Measurements from ENCODE around the gene SEPTIN2.

The SEPTIN2 gene

DNA sequence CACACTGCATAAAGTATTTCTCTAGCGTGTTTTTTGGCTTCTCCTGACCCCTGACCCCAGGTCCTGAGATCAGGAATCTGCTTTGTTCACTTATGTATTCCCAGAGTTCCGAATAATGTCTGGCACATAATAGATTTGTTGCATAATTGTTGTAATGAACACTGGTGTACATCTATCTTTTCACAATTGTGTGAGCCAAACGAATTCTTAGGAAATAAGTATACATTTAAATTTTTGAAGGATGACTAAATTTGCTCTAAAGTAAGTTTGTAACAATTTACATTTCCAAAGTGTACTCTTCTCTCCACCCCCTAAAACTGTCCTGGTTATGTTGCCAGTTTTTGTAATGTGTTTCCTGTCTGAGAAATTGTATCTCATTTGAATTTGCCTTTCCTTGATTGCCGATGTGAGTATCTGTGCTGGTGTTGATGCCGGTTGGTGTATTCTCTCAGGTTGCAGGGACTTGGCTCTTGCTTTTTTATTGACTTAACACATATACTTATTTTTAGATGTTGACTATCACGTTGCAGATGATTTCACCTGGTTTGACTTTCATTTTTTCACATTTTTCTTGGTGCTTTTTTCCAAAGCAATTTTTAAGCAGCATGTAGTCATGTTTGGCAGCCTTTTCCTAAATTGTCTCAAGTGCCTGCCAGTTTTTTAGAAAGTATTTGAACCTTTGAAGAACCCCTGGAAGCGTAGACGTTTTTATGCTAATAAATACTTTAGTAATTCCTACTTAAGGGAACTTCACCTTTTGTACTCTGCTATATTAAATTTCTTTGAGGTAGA is 24.3 kb downstream of the SEPTIN2 start:
- POLR2A ChIA-PET, result no interaction called here
- no peak for DNase-seq (ENCODE audit: extremely low spot score)
- CTCF ChIA-PET, result no interaction called here
- TF ChIP-seq LEF1 (IDR thresholded peaks at IDR 0.05; ENCODE audit: borderline replicate concordance) (no peak), L3MBTL2 (conservative IDR thresholded peaks at IDR 0.05) (no peak), ARNT (IDR thresholded peaks at IDR 0.05) (no peak)

DNA sequence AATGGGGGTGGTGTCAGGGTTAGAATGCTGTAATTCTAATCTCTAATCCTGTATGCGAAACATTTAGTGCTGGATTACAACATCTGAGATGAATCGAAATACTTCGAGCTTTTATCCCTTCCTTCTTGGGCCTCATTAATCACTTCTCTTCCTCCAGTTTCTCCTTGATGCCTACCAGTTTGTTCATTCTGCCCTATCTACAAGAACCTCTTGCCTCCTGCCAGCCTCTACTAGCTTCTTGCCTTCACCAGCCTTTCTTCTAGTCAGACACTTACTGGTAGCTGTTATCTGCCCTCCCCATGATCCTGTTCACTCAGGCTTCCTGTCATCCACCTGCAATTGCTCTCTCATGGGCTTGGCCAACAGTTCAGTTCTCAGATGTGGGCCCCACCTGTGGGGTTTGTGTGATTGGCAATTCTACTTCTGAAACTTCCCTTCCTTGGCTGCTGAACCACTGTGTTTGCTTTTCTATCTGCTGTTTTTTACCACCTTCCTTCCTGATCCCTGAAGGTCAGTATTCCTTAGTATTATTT is 25.0 kb downstream of the SEPTIN2 start:
- POLR2A ChIA-PET, result no interaction called here
- DNase-seq (ENCODE audit: extremely low spot score), result no peak
- no peak for TF ChIP-seq L3MBTL2 (conservative IDR thresholded peaks at IDR 0.05)
- no peak for TF ChIP-seq ELF4 (IDR thresholded peaks at IDR 0.05)
- no peak for TF ChIP-seq ARNT (IDR thresholded peaks at IDR 0.05)
- no peak for TF ChIP-seq NFRKB (IDR thresholded peaks at IDR 0.05)
- TF ChIP-seq HDGF (IDR thresholded peaks at IDR 0.05; ENCODE audit: borderline replicate concordance), result no peak
- TF ChIP-seq FOXK2 (IDR thresholded peaks at IDR 0.05), result no peak
- no peak for TF ChIP-seq BHLHE40 (IDR thresholded peaks at IDR 0.05; ENCODE audit: borderline replicate concordance)
- no peak for TF ChIP-seq ZNF384 (IDR thresholded peaks at IDR 0.05)
- no peak for TF ChIP-seq LEF1 (IDR thresholded peaks at IDR 0.05; ENCODE audit: borderline replicate concordance)
- no peak for TF ChIP-seq FOXA1 (IDR thresholded peaks at IDR 0.05)
- TF ChIP-seq SP1 (IDR thresholded peaks at IDR 0.05), result no peak
- TF ChIP-seq TARDBP (IDR thresholded peaks at IDR 0.05), result no peak
- CTCF ChIA-PET, result no interaction called here

DNA sequence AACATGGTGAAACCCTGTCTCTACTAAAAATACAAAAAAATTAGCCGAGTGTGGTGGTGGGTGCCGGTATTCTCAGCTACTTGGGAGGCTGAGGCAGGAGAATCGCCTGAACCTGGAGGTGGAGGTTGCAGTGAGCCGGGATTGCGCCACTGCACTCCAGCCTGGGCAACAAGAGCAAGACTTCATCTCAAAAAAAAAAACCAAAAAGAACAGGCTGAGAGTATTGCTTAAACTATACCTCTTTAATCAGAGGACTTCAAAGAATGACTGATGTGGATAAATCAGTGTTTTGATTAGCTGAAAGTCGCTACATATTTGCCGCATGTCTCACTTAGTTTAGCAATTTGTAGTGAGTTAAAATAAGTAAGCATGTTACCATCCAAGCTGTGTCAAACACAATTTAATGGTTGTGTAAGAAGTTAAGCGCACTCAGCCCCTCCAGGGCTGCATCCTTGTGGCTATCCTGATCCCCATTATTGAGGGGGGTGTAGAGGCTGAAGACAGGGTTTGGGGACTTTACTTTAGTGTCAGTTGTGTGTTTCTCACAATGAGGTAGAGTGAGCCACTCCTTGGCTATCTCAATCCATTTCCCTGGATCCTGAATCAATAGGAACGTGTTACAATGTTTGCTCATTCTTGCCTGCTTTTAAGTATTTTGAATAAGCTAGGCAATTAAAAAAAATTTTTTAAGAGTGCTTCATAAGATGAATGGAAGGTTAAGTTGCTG is 29.4 kb downstream of the SEPTIN2 start:
- no peak for DNase-seq (ENCODE audit: extremely low spot score)
- ChIA-PET POLR2A (no interaction called here), CTCF (no interaction called here)
- no peak for TF ChIP-seq NFRKB (IDR thresholded peaks at IDR 0.05)
- TF ChIP-seq SUZ12 (IDR thresholded peaks at IDR 0.05), result no peak
- TF ChIP-seq FOXA1 (IDR thresholded peaks at IDR 0.05), result no peak
- no peak for TF ChIP-seq SP1 (IDR thresholded peaks at IDR 0.05)
- TF ChIP-seq BHLHE40 (IDR thresholded peaks at IDR 0.05; ENCODE audit: borderline replicate concordance), result no peak
- no peak for TF ChIP-seq FOXK2 (IDR thresholded peaks at IDR 0.05)
- no peak for TF ChIP-seq LEF1 (IDR thresholded peaks at IDR 0.05; ENCODE audit: borderline replicate concordance)
- no peak for TF ChIP-seq HDGF (IDR thresholded peaks at IDR 0.05; ENCODE audit: borderline replicate concordance)
- no peak for TF ChIP-seq ARNT (IDR thresholded peaks at IDR 0.05)
- TF ChIP-seq CTBP1 (IDR thresholded peaks at IDR 0.05; ENCODE audit: borderline replicate concordance), result no peak
- TF ChIP-seq L3MBTL2 (conservative IDR thresholded peaks at IDR 0.05), result no peak
- no peak for TF ChIP-seq ZNF384 (IDR thresholded peaks at IDR 0.05)
- no peak for TF ChIP-seq FOXM1 (IDR thresholded peaks at IDR 0.05; ENCODE audit: borderline replicate concordance)
- TF ChIP-seq TARDBP (IDR thresholded peaks at IDR 0.05), result no peak
- TF ChIP-seq, protein P1, sequence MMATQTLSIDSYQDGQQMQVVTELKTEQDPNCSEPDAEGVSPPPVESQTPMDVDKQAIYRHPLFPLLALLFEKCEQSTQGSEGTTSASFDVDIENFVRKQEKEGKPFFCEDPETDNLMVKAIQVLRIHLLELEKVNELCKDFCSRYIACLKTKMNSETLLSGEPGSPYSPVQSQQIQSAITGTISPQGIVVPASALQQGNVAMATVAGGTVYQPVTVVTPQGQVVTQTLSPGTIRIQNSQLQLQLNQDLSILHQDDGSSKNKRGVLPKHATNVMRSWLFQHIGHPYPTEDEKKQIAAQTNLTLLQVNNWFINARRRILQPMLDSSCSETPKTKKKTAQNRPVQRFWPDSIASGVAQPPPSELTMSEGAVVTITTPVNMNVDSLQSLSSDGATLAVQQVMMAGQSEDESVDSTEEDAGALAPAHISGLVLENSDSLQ (IDR thresholded peaks at IDR 0.05), result no peak
- no peak for TF ChIP-seq ELF4 (IDR thresholded peaks at IDR 0.05)

DNA sequence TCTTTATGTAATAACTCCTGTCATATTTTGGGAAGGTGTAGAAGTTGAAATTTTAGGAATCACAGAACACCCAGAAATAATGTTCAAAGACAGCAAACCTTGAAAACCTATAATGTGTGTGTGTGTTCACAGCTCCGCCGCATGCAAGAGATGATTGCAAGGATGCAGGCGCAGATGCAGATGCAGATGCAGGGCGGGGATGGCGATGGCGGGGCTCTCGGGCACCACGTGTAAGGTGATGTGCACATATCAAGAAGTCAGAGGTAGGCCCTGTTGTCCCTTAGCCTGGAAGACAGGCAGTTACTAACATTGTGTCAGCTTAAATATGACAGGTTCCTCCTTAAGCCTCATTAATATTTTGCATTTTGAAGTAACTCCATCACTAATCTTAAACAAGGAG is 34.2 kb downstream of the SEPTIN2 start:
- DNase-seq (ENCODE audit: extremely low spot score), result no peak
- CTCF ChIA-PET, result no interaction called here
- POLR2A ChIA-PET, result no interaction called here
- no peak for TF ChIP-seq CTBP1 (IDR thresholded peaks at IDR 0.05; ENCODE audit: borderline replicate concordance)
- no peak for TF ChIP-seq SUZ12 (IDR thresholded peaks at IDR 0.05)
- no peak for TF ChIP-seq HDGF (IDR thresholded peaks at IDR 0.05; ENCODE audit: borderline replicate concordance)
- no peak for TF ChIP-seq NFRKB (IDR thresholded peaks at IDR 0.05)
- no peak for TF ChIP-seq SP1 (IDR thresholded peaks at IDR 0.05)
- TF ChIP-seq BHLHE40 (IDR thresholded peaks at IDR 0.05; ENCODE audit: borderline replicate concordance), result no peak

DNA sequence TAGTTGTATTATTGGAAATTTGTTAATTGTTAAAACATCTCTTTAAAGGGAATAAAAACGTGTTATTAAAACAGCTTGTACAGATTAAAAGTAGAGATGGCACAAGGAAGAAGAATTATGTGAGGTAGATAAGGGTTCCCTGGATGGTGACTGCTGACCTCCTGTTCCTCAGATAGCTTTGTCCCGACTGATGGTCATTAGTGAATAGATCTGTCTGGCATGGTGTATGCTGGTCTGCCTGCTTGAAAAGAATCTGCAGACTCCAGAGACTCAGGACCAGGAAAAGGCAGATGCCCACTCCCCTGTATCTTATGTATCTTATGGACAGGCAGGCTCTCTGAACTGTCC is 34.8 kb downstream of the SEPTIN2 start:
- DNase-seq (ENCODE audit: extremely low spot score), result no peak
- POLR2A ChIA-PET, result no interaction called here
- CTCF ChIA-PET, result no interaction called here
- TF ChIP-seq CTBP1 (IDR thresholded peaks at IDR 0.05; ENCODE audit: borderline replicate concordance), result no peak
- no peak for TF ChIP-seq FOXA1 (IDR thresholded peaks at IDR 0.05)
- TF ChIP-seq ZNF384 (IDR thresholded peaks at IDR 0.05), result no peak
- TF ChIP-seq FOXK2 (IDR thresholded peaks at IDR 0.05), result no peak
- TF ChIP-seq ARNT (IDR thresholded peaks at IDR 0.05), result no peak
- TF ChIP-seq SP1 (IDR thresholded peaks at IDR 0.05), result no peak
- no peak for TF ChIP-seq FOXM1 (IDR thresholded peaks at IDR 0.05; ENCODE audit: borderline replicate concordance)
- no peak for TF ChIP-seq L3MBTL2 (conservative IDR thresholded peaks at IDR 0.05)
- TF ChIP-seq LEF1 (IDR thresholded peaks at IDR 0.05; ENCODE audit: borderline replicate concordance), result no peak
- TF ChIP-seq HDGF (IDR thresholded peaks at IDR 0.05; ENCODE audit: borderline replicate concordance), result no peak
- TF ChIP-seq, protein P1 (IDR thresholded peaks at IDR 0.05), result no peak
- no peak for TF ChIP-seq TARDBP (IDR thresholded peaks at IDR 0.05)
- no peak for TF ChIP-seq ELF4 (IDR thresholded peaks at IDR 0.05)
- no peak for TF ChIP-seq NFRKB (IDR thresholded peaks at IDR 0.05)

DNA sequence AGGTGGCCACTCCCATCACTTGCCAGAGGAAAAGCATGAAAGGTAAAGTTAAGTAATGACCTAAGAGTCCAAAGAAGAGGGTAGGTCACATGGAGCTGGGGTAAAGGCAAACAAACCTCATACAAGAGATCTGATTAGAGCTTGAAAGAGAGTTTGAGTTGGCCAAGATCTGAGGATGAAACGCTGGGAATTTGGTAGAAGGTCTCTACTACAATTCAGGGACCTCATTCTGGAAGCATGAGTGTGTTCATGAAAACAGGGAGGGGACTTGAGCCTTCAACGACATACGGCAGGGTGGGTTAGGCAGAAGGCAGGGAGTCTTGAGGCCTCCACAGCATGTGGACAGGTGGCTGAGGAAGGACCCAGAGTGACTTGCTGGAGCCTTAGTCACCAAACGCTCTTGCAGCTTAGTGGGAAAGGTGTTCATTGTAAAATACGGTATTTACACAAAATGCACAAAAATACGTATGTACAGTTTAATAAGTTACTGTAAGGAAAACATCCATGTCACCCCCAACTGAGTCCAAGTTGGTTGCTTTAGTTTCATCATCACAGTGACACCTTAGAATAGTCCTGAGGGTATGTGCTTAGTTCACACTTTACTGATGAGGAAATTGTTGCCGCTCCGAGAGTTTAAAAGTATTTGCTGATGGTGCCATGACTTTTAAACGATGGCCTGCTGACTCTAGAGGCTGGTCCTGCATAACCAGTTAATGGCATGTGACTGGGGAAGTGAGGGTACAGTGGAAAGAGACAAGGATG is 35.3 kb downstream of the SEPTIN2 start:
- DNase-seq (ENCODE audit: extremely low spot score), result no peak

More for the DNA sequence above, 35.3 kb downstream of the SEPTIN2 start:
- TF ChIP-seq L3MBTL2 (conservative IDR thresholded peaks at IDR 0.05), result no peak
- CTCF ChIA-PET, result no interaction called here
- POLR2A ChIA-PET, result no interaction called here

All from HEK293T (cell line).